ENCODE measurements around the gene GOLGB1.
"Not testable (repeated sequence)": the region's sequence is repeated elsewhere in the genome, so short reads cannot be mapped to it uniquely, and the experiment has no call there.

Gene GOLGB1

GRCh38 chr3:121703973-121704372 is 45.6 kb downstream of the GOLGB1 start:
- no peaks in the 10 kb centered on the region for H3K4me1 ChIP-seq (ENCODE audit: control insufficient read depth, insufficient read depth, low read length)
- no peaks in the 10 kb centered on the region for H3K36me3 ChIP-seq (ENCODE audit: control insufficient read depth, insufficient read depth, low read length)
- H3K9ac ChIP-seq (ENCODE audit: low read length): no peak overlapping the region

GRCh38 chr3:121698901-121699300 is 50.6 kb downstream of the GOLGB1 start:
- Histone ChIP-seq H3K4me1 (ENCODE audit: control insufficient read depth, insufficient read depth, low read length) (no peaks in the 10 kb centered on the region), H3K4me3 (ENCODE audit: low read length) (no peak overlapping the region), H3K36me3 (ENCODE audit: control insufficient read depth, insufficient read depth, low read length) (peaks cover 9% of the 10 kb centered on the region), H3K27ac (ENCODE audit: low read depth, low read length) (no peak overlapping the region), H3K27me3 (ENCODE audit: control insufficient read depth, insufficient read depth, low read length) (no peaks in the 10 kb centered on the region), H3K9ac (ENCODE audit: low read length) (no peak overlapping the region)

More at GRCh38 chr3:121703973-121704372, 45.6 kb downstream of the GOLGB1 start:
- no peaks in the 10 kb centered on the region for H3K27me3 ChIP-seq (ENCODE audit: control insufficient read depth, insufficient read depth, low read length)
- H3K4me3 ChIP-seq (ENCODE audit: low read length): no peak overlapping the region
- no peak overlapping the region for H3K27ac ChIP-seq (ENCODE audit: low read depth, low read length)

GRCh38 chr3:121698476-121698875 is 51.1 kb downstream of the GOLGB1 start:
- H3K36me3 ChIP-seq (ENCODE audit: control insufficient read depth, insufficient read depth, low read length): peaks cover 9% of the 10 kb centered on the region
- H3K9ac ChIP-seq (ENCODE audit: low read length): no peak overlapping the region
- no peak overlapping the region for H3K27ac ChIP-seq (ENCODE audit: low read depth, low read length)
- no peak overlapping the region for H3K4me3 ChIP-seq (ENCODE audit: low read length)
- H3K4me1 ChIP-seq (ENCODE audit: control insufficient read depth, insufficient read depth, low read length): no peaks in the 10 kb centered on the region
- H3K27me3 ChIP-seq (ENCODE audit: control insufficient read depth, insufficient read depth, low read length): no peaks in the 10 kb centered on the region

GRCh38 chr3:121696186-121696585 is 53.4 kb downstream of the GOLGB1 start:
- Histone ChIP-seq H3K36me3 (ENCODE audit: control insufficient read depth, insufficient read depth, low read length) (peaks cover 15% of the 10 kb centered on the region), H3K27ac (ENCODE audit: low read depth, low read length) (no peak overlapping the region), H3K9ac (ENCODE audit: low read length) (no peak overlapping the region), H3K4me1 (ENCODE audit: control insufficient read depth, insufficient read depth, low read length) (no peaks in the 10 kb centered on the region), H3K4me3 (ENCODE audit: low read length) (no peak overlapping the region), H3K27me3 (ENCODE audit: control insufficient read depth, insufficient read depth, low read length) (no peaks in the 10 kb centered on the region)

- H3K27ac ChIP-seq (ENCODE audit: low read depth, low read length): no peak overlapping the region
- peaks cover 6% of the 10 kb centered on the region for H3K36me3 ChIP-seq (ENCODE audit: control insufficient read depth, insufficient read depth, low read length)
- H3K4me1 ChIP-seq (ENCODE audit: control insufficient read depth, insufficient read depth, low read length): no peaks in the 10 kb centered on the region
- no peak overlapping the region for H3K4me3 ChIP-seq (ENCODE audit: low read length)
- no peaks in the 10 kb centered on the region for H3K27me3 ChIP-seq (ENCODE audit: control insufficient read depth, insufficient read depth, low read length)
- no peak overlapping the region for H3K9ac ChIP-seq (ENCODE audit: low read length)
Measured at GRCh38 chr3:121692010-121692699, 57.4 kb downstream of the GOLGB1 start.

DNA sequence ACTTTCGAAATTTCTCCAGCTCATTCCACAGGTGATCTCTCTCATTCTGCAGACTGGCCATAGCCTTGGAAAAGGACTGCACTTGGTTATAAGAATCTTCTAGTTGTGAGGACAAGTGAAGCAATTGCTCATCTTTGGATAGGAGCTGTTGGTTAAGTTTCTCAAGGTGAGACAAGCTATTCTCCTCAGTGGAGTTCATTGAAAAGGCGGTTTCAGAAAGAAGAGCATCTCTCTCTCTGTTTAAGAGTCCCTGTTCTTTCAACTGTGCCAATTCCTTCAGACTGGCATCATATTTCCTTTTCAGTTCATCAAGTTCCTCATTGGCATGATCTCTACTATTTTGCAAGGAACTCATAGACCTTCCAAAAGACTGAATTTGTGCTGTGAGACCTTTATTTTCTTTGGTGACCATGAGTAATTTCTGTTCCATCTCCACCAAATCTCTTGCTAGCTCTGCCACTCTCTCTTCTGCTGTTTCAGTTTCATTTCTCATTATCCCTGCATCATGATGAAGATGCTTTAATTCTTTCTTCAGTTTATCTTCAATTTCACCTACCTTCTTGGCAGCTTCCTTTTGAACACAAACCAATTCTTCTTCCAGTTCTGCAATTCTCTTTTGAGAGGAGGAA is 58.6 kb downstream of the GOLGB1 start:
- peaks cover 6% of the 10 kb centered on the region for H3K36me3 ChIP-seq (ENCODE audit: control insufficient read depth, insufficient read depth, low read length)
- no peaks in the 10 kb centered on the region for H3K27me3 ChIP-seq (ENCODE audit: control insufficient read depth, insufficient read depth, low read length)
- H3K4me1 ChIP-seq (ENCODE audit: control insufficient read depth, insufficient read depth, low read length): no peaks in the 10 kb centered on the region
- H3K9ac ChIP-seq (ENCODE audit: low read length): no peak overlapping the region
- H3K4me3 ChIP-seq (ENCODE audit: low read length): no peak overlapping the region
- H3K27ac ChIP-seq (ENCODE audit: low read depth, low read length): no peak overlapping the region

DNA sequence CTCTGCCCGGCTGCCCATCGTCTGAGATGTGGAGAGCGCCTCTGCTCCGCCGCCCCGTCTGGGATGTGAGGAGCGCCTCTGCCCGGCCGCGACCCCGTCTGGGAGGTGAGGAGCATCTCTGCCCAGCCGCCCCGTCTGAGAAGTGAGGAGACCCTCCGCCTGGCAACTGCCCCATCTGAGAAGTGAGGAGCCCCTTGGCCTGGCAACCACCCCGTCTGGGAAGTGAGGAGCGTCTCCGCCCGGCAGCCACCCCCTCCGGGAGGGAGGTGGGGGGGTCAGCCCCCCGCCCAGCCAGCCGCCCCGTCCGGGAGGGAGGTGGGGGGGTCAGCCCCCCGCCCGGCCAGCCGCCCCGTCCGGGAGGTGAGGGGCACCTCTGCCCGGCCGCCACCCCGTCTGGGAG is 60.8 kb downstream of the GOLGB1 start:
- H3K4me3 ChIP-seq (ENCODE audit: low read length); H3K27ac ChIP-seq (ENCODE audit: low read depth, low read length); H3K36me3 ChIP-seq (ENCODE audit: control insufficient read depth, insufficient read depth, low read length); H3K27me3 ChIP-seq (ENCODE audit: control insufficient read depth, insufficient read depth, low read length); H3K4me1 ChIP-seq (ENCODE audit: control insufficient read depth, insufficient read depth, low read length); H3K9ac ChIP-seq (ENCODE audit: low read length): not testable (repeated sequence)

DNA sequence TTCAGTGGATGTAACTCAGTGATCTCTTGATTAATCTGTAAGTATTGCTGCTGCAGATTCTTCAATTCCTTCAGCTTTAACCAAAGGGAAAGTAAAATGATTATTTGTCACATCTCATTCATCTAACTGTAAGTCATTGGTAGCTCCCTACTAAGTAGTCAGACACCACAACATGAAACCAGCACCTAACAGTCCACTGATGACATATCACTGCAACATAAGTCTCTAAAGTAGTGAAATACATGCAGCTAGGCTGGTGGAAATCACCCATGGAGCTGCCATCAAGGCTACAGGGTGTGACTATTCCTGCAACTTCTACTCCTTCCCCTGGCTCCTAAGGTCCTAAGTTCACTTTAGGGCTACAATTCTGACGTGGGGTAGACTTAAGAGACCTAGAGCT is 67.7 kb downstream of the GOLGB1 start:
- no peak overlapping the region for H3K27ac ChIP-seq (ENCODE audit: low read depth, low read length)
- no peaks in the 10 kb centered on the region for H3K4me1 ChIP-seq (ENCODE audit: control insufficient read depth, insufficient read depth, low read length)
- H3K27me3 ChIP-seq (ENCODE audit: control insufficient read depth, insufficient read depth, low read length): no peaks in the 10 kb centered on the region

GRCh38 chr3:121677141-121677540 is 72.4 kb downstream of the GOLGB1 start:
- Histone ChIP-seq H3K27ac (ENCODE audit: low read depth, low read length) (no peak overlapping the region), H3K36me3 (ENCODE audit: control insufficient read depth, insufficient read depth, low read length) (peaks cover 31% of the 10 kb centered on the region), H3K4me3 (ENCODE audit: low read length) (no peak overlapping the region), H3K4me1 (ENCODE audit: control insufficient read depth, insufficient read depth, low read length) (no peaks in the 10 kb centered on the region), H3K9ac (ENCODE audit: low read length) (no peak overlapping the region), H3K27me3 (ENCODE audit: control insufficient read depth, insufficient read depth, low read length) (no peaks in the 10 kb centered on the region)

More for the DNA sequence above, 67.7 kb downstream of the GOLGB1 start:
- no peak overlapping the region for H3K9ac ChIP-seq (ENCODE audit: low read length)
- H3K36me3 ChIP-seq (ENCODE audit: control insufficient read depth, insufficient read depth, low read length): peaks cover 23% of the 10 kb centered on the region
- no peak overlapping the region for H3K4me3 ChIP-seq (ENCODE audit: low read length)

- no peak overlapping the region for H3K9ac ChIP-seq (ENCODE audit: low read length)
- no peaks in the 10 kb centered on the region for H3K27me3 ChIP-seq (ENCODE audit: control insufficient read depth, insufficient read depth, low read length)
- peaks cover 29% of the 10 kb centered on the region for H3K36me3 ChIP-seq (ENCODE audit: control insufficient read depth, insufficient read depth, low read length)
- H3K27ac ChIP-seq (ENCODE audit: low read depth, low read length): no peak overlapping the region
- H3K4me1 ChIP-seq (ENCODE audit: control insufficient read depth, insufficient read depth, low read length): no peaks in the 10 kb centered on the region
- no peak overlapping the region for H3K4me3 ChIP-seq (ENCODE audit: low read length)
Measured at GRCh38 chr3:121670676-121671075, 78.9 kb downstream of the GOLGB1 start.

- H3K27me3 ChIP-seq (ENCODE audit: control insufficient read depth, insufficient read depth, low read length): no peaks in the 10 kb centered on the region
- H3K27ac ChIP-seq (ENCODE audit: low read depth, low read length): no peak overlapping the region
- no peaks in the 10 kb centered on the region for H3K4me1 ChIP-seq (ENCODE audit: control insufficient read depth, insufficient read depth, low read length)
- no peak overlapping the region for H3K4me3 ChIP-seq (ENCODE audit: low read length)
- no peak overlapping the region for H3K9ac ChIP-seq (ENCODE audit: low read length)
- peaks cover 38% of the 10 kb centered on the region for H3K36me3 ChIP-seq (ENCODE audit: control insufficient read depth, insufficient read depth, low read length)
Measured at GRCh38 chr3:121667333-121667732, 82.2 kb downstream of the GOLGB1 start.

GRCh38 chr3:121665488-121665887 is 84.1 kb downstream of the GOLGB1 start:
- H3K36me3 ChIP-seq (ENCODE audit: control insufficient read depth, insufficient read depth, low read length): peaks cover 38% of the 10 kb centered on the region
- no peaks in the 10 kb centered on the region for H3K4me1 ChIP-seq (ENCODE audit: control insufficient read depth, insufficient read depth, low read length)
- H3K27ac ChIP-seq (ENCODE audit: low read depth, low read length): no peak overlapping the region

More at GRCh38 chr3:121665488-121665887, 84.1 kb downstream of the GOLGB1 start:
- Histone ChIP-seq H3K4me3 (ENCODE audit: low read length) (no peak overlapping the region), H3K27me3 (ENCODE audit: control insufficient read depth, insufficient read depth, low read length) (no peaks in the 10 kb centered on the region), H3K9ac (ENCODE audit: low read length) (no peak overlapping the region)
